Spleen (tissue), 7 donors: ENCODE measurements around the gene PARD3.

ENCODE experiments used
- CTCF ChIP-seq, 11 experiments: fragments of 200-600 bp in 7 of 11; fragments of 450-650 bp in 4 of 11; sonication (generic) in 4 of 11; IDR thresholded peaks in 8 of 11; conservative IDR thresholded peaks in 3 of 11; 1 replicate in 7 of 11; 2 replicates in 4 of 11; pipeline versions ENCODE4 v1.4.0 to v1.8.0; 2016 to 2021; ENCODE audit warnings: antibody characterized with exemption in 11 of 11, inconsistent platforms in 4 of 11, mild to moderate bottlenecking in 1 of 11
- POLR2A ChIP-seq, 3 donors: fragments of 450-650 bp; IDR thresholded peaks; one replicate each; pipeline ENCODE4 v1.5.1; 2017; ENCODE audit warnings: antibody characterized with exemption in 3 of 3, mild to moderate bottlenecking in 1 of 3
- donor health status: DM: no; HTN: no; CAD: no; lungs with moderate emphysema.
- donor health status: DM: no; HTN: no; CAD: no.
- donor health status: DM: no; HTN: no; CAD: no.

GRCh38 chr10:34587002-34587679, 228.0 kb downstream of the PARD3 start:
- TF ChIP-seq CTCF (IDR thresholded peaks at IDR 0.05 in 8 of 11, conservative IDR thresholded peaks at IDR 0.05 in 3 of 11) (no peak), POLR2A (IDR thresholded peaks at IDR 0.05) (no peak)
